Vagina (tissue), 2 donors: ENCODE data around the gene SERINC1.

Experiments used
- CTCF ChIP-seq, 3 experiments: fragments of 450-650 bp in 2 of 3; fragments of 200-600 bp in 1 of 3; sonication (generic) in 1 of 3; IDR thresholded peaks; one replicate each; pipeline ENCODE4 v1.5.1; 2017 to 2019; ENCODE audit warnings: antibody characterized with exemption in 3 of 3, mild to moderate bottlenecking in 2 of 3, moderate library complexity in 2 of 3
- POLR2A ChIP-seq, 2 donors: fragments of 450-650 bp; IDR thresholded peaks; one replicate each; pipeline ENCODE4 v1.6.1; 2017; ENCODE audit warnings: antibody characterized with exemption in 2 of 2, mild to moderate bottlenecking in 2 of 2, moderate library complexity in 2 of 2

DNA sequence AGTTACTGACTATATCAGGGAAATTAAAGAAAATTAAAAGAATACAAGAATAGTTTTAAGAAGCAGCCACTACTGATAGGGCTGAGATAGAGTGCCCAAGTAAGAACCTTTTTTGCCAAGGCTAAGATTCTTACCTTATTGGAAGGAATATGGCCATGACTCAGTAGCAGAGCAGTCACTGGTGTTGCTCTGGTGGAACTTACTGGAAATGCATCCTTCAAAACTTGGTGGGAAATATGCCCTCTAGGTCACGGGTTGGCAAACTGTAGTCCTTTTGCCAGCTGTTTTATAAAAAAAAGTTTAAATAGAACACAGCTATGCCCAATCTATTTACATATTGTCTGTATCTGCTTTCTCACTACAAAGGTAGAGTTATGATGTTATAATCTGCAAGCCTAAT, 66.2 kb downstream of the SERINC1 start:
- no peak for TF ChIP-seq POLR2A (IDR thresholded peaks at IDR 0.05)
- no peak for TF ChIP-seq CTCF (IDR thresholded peaks at IDR 0.05)
